HepG2 (cell line): Measurements from ENCODE around the gene GRK3. TPM values are rescaled to one million over a fixed set of nuclear protein-coding genes. Genes with fewer than 3 reads are reported as not detected.

Source experiments
- ATAC-seq: fragments of 200-7000 bp; cut with Tn5 transposase; 3 replicates; pipeline ENCODE4 v1.9.1; 2020; ENCODE audit warnings: mild to moderate bottlenecking, moderate library complexity
- BruUV-seq: library from RNA; stranded (reverse); fragments of 400-500 nt; replicated peaks from 2 replicates; lab custom pipeline; 2021; lab: Mats Ljungman, UMichigan
- CTCF ChIA-PET: fragments of 300-600 bp; formaldehyde crosslinking; extraction: SDS; loops from one replicate; lab custom pipeline; 2021; ENCODE audit warnings: low total read pairs, inconsistent platforms, low intra/inter-chr PET ratio; lab: Yijun Ruan, JAX
- POLR2A ChIA-PET: fragments of 350-600 bp; sonication (Branson Sonifier 250); formaldehyde crosslinking; loops from one replicate; lab custom pipeline; 2020; ENCODE audit warnings: antibody characterized with exemption, inconsistent platforms; lab: Yijun Ruan, JAX
- DNase-seq: peaks from one replicate; pipeline ENCODE4 v3.0.0-alpha.2; 2015; ENCODE audit warnings: low spot score
- FAIRE-seq: peaks from 3 replicates; lab custom pipeline; 2011; peaks lifted over from hg19 to GRCh38; lab: Jason Lieb, UNC
- H2AFZ ChIP-seq: one replicate; pipeline ENCODE4 v1.6.1; 2011; ENCODE audit warnings: low read length, inconsistent platforms
- H3K27ac ChIP-seq: fragments of 300-600 bp; 3 replicates; pipeline ENCODE4 v1.8.0; 2011; ENCODE audit warnings: mixed run types, mild to moderate bottlenecking, mixed read lengths, low read length, inconsistent platforms; ENCODE audit not compliant: insufficient read depth; ENCODE audit errors: extremely low read length
- H3K27me3 ChIP-seq, 2 experiments: fragments of 200-600 bp in 1 of 2; 2 replicates in 1 of 2; 3 replicates in 1 of 2; pipeline versions ENCODE4 v1.6.0 to v1.8.0; 2011; ENCODE audit warnings: low read length in 2 of 2, mild to moderate bottlenecking in 2 of 2, moderate library complexity in 2 of 2, inconsistent platforms in 1 of 2; ENCODE audit not compliant: insufficient read depth in 2 of 2, control insufficient read depth in 1 of 2
- H3K36me3 ChIP-seq, 2 experiments: fragments of 200-600 bp in 1 of 2; replicated peaks in 1 of 2; 2 replicates in 1 of 2; 3 replicates in 1 of 2; pipeline versions ENCODE4 v1.5.1 to v1.8.0; 2011; ENCODE audit warnings: low read length in 2 of 2, inconsistent platforms in 1 of 2; ENCODE audit not compliant: insufficient read depth in 2 of 2, control insufficient read depth in 1 of 2
- H3K4me1 ChIP-seq: 2 replicates; pipeline ENCODE4 v1.5.1; 2012; ENCODE audit warnings: low read length, inconsistent platforms; ENCODE audit not compliant: insufficient read depth
- H3K4me2 ChIP-seq: 2 replicates; pipeline ENCODE4 v1.6.0; 2011; ENCODE audit warnings: low read depth, low read length, inconsistent platforms
- H3K4me3 ChIP-seq, 3 experiments: fragments of 200-600 bp in 1 of 3; sonication (generic), shearing (Covaris generic) in 1 of 3; replicated peaks in 1 of 3; 2 replicates each; pipeline ENCODE4 v1.5.1; 2011 to 2016; ENCODE audit warnings: low read length in 3 of 3, inconsistent platforms in 2 of 3, low read depth in 2 of 3, mild to moderate bottlenecking in 2 of 3, control low read depth in 1 of 3, mixed read lengths in 1 of 3; ENCODE audit not compliant: insufficient read depth in 1 of 3
- H3K79me2 ChIP-seq: one replicate; pipeline ENCODE4 v1.6.1; 2011; ENCODE audit warnings: low read length, inconsistent platforms; ENCODE audit not compliant: insufficient read depth
- H3K9ac ChIP-seq: 2 replicates; pipeline ENCODE4 v1.6.0; 2011; ENCODE audit warnings: mild to moderate bottlenecking, low read depth, low read length, inconsistent platforms; ENCODE audit not compliant: insufficient read depth
- H3K9me3 ChIP-seq: 2 replicates; pipeline ENCODE4 v1.5.1; 2012; ENCODE audit warnings: mild to moderate bottlenecking, low read length
- H4K20me1 ChIP-seq: 2 replicates; pipeline ENCODE4 v1.6.0; 2011; ENCODE audit warnings: inconsistent platforms, mild to moderate bottlenecking, low read length, moderate library complexity; ENCODE audit not compliant: insufficient read depth
- EED ChIP-seq: sonication (generic); formaldehyde crosslinking; IDR thresholded peaks from 2 replicates; pipeline ENCODE4 v1.5.0; 2020; ENCODE audit warnings: mild to moderate bottlenecking, missing genetic modification reagents
- FOSL1 ChIP-seq: sonication (generic); formaldehyde crosslinking; IDR thresholded peaks from 2 replicates; pipeline ENCODE4 v1.9.0; 2021; ENCODE audit warnings: missing genetic modification reagents, borderline replicate concordance
- MAFF ChIP-seq: IDR thresholded peaks from 2 replicates; pipeline ENCODE4 v1.6.1; 2011; ENCODE audit warnings: low read depth, low read length, improper control_type of control experiment
- MLLT10 ChIP-seq: sonication (generic); formaldehyde crosslinking; IDR thresholded peaks from 2 replicates; pipeline ENCODE4 v1.4.0; 2020; ENCODE audit warnings: missing genetic modification reagents
- NR1H2 ChIP-seq: sonication (generic); formaldehyde crosslinking; IDR thresholded peaks from 2 replicates; pipeline ENCODE4 v1.8.1; 2022; ENCODE audit warnings: low read depth, missing genetic modification reagents, borderline replicate concordance
- SP140L ChIP-seq: sonication (generic); formaldehyde crosslinking; IDR thresholded peaks from 2 replicates; pipeline ENCODE4 v1.4.0; 2020; ENCODE audit warnings: missing genetic modification reagents, borderline replicate concordance
- TARDBP ChIP-seq: sonication (generic); formaldehyde crosslinking; IDR thresholded peaks from 2 replicates; pipeline ENCODE4 v1.8.0; 2022; ENCODE audit warnings: mild to moderate bottlenecking, missing genetic modification reagents
- THRA ChIP-seq: sonication (generic); formaldehyde crosslinking; IDR thresholded peaks from 2 replicates; pipeline ENCODE4 v1.4.0; 2020; ENCODE audit warnings: missing genetic modification reagents, borderline replicate concordance
- ZNF124 ChIP-seq: sonication (generic); formaldehyde crosslinking; IDR thresholded peaks from 2 replicates; pipeline ENCODE4 v1.4.0; 2020; ENCODE audit warnings: missing genetic modification reagents
- ZNF510 ChIP-seq: sonication (generic); formaldehyde crosslinking; IDR thresholded peaks from 2 replicates; pipeline ENCODE4 v1.4.0; 2020; ENCODE audit warnings: low read depth, mild to moderate bottlenecking, missing genetic modification reagents
- ZNF550 ChIP-seq: sonication (generic); formaldehyde crosslinking; IDR thresholded peaks from 2 replicates; pipeline ENCODE4 v1.4.0; 2020; ENCODE audit warnings: mild to moderate bottlenecking, missing genetic modification reagents, borderline replicate concordance
- ZNF580 ChIP-seq: IDR thresholded peaks from 2 replicates; pipeline ENCODE4 v1.6.1; 2016; ENCODE audit warnings: low read depth, borderline replicate concordance
- ZNF761 ChIP-seq: sonication (generic); formaldehyde crosslinking; conservative IDR thresholded peaks from 2 replicates; pipeline ENCODE4 v1.4.0; 2020; ENCODE audit warnings: mild to moderate bottlenecking, missing genetic modification reagents
- ZNF775 ChIP-seq: sonication (generic); formaldehyde crosslinking; IDR thresholded peaks from 2 replicates; pipeline ENCODE4 v1.4.0; 2020; ENCODE audit warnings: missing genetic modification reagents, mild to moderate bottlenecking, moderate library complexity, borderline replicate concordance
- WGBS: methylation state at CpG from one replicate; pipeline ENCODE4 v1.1.6; 2017; ENCODE audit warnings: low lambda C conversion rate; 5-methylcytosine and 5-hydroxymethylcytosine counted together
- in situ Hi-C: cut with HindIII; loops from 2 replicates; pipeline ENCODE4 v1.10.0; 2017; ENCODE audit warnings: low pct_unique_long_range_greater_than_20kb; ENCODE audit not compliant: extremely low pct_ligation_motif_present
- intact Hi-C: fragments of 100-400 bp; cut with micrococcal nuclease; formaldehyde crosslinking; loops from one replicate; pipeline ENCODE4 v1.10.0; 2022; ENCODE audit not compliant: unreplicated experiment
- polyA plus RNA-seq, 8 experiments: library from polyadenylated mRNA; depleted of rRNA in 3 of 8; stranded (reverse) in 7 of 8; unstranded in 1 of 8; fragments of >200 nt; fragmentation: Illumina TruSeq in 4 of 8; extraction: Trizol in 4 of 8; gene quantifications; 2 replicates each; pipeline versions ENCODE4 v1.2.1 to v1.2.3, GENCODE V29; 2011 to 2016; ENCODE audit warnings: low read depth in 4 of 8, missing spikeins in 1 of 8, mixed read lengths in 1 of 8; ENCODE audit not compliant: insufficient read depth in 1 of 8
- total RNA-seq, 5 experiments: library from RNA; depleted of rRNA; stranded (reverse); fragments of >200 nt; fragmentation: Illumina TruSeq; extraction: Trizol; gene quantifications; 2 replicates each; pipeline ENCODE4 v1.2.3, GENCODE V29; 2016; ENCODE audit warnings: low read depth in 1 of 5

The GRK3 gene
- total and polyA plus RNA-seq, 2 of the 13 experiments (the other 11 are each of a cell fraction or from before 2014, with no cell fraction given) = 8.5 to 16.7 TPM

- no peak overlapping the region for H3K27ac ChIP-seq
- no peak overlapping the region for H3K4me2 ChIP-seq
- no peaks in the 10 kb centered on the region for H3K79me2 ChIP-seq
- POLR2A ChIA-PET = no interaction called here
- in situ Hi-C loops = no loop called here
- TF ChIP-seq ZNF761 (CRISPR knock-in tag) = no peak
- TF ChIP-seq TARDBP (CRISPR knock-in tag) = no peak
- TF ChIP-seq EED (CRISPR knock-in tag) = no peak
- no peak for TF ChIP-seq ZNF550 (CRISPR knock-in tag)
- no peak for TF ChIP-seq ZNF580
- TF ChIP-seq NR1H2 (CRISPR knock-in tag) = no peak
- no peak for TF ChIP-seq THRA (CRISPR knock-in tag)
- TF ChIP-seq FOSL1 (CRISPR knock-in tag) = no peak
- no peak for TF ChIP-seq MLLT10 (CRISPR knock-in tag)
- no peak for TF ChIP-seq ZNF124 (CRISPR knock-in tag)
- TF ChIP-seq SP140L (CRISPR knock-in tag) = no peak
- no peak for TF ChIP-seq MAFF
- TF ChIP-seq ZNF510 (CRISPR knock-in tag) = no peak
- TF ChIP-seq ZNF775 = no peak
- ATAC-seq (no peak), FAIRE-seq (no peak), DNase-seq (no peak)
- H3K4me3 ChIP-seq = no peak overlapping the region
- CTCF ChIA-PET = no interaction called here
- BruUV-seq = no TSS peak
- no peak overlapping the region for H2AFZ ChIP-seq
- no peaks in the 10 kb centered on the region for H4K20me1 ChIP-seq
- H3K27me3 ChIP-seq = peaks cover 7 to 26% of the 10 kb centered on the region in 2 experiments; a peak in 3 of 5 replicates
- peaks cover 16% of the 10 kb centered on the region for H3K4me1 ChIP-seq
- 17% methylated on average over 4 of the region's 4 CpGs for WGBS
- no peaks in the 10 kb centered on the region for H3K36me3 ChIP-seq
- peaks cover 18% of the 10 kb centered on the region for H3K9me3 ChIP-seq
- no peak overlapping the region for H3K9ac ChIP-seq
- intact Hi-C loops = no loop called here
Observed at GRCh38 chr22:25765801-25766200, 201.3 kb downstream of the GRK3 start.
